CD4-positive, alpha-beta T cell treated with Interleukin-10 for 1 hour (primary cell): ENCODE results near the gene SLC38A4.
"Not testable (repeated sequence)": the region's sequence is repeated elsewhere in the genome, so short reads cannot be mapped to it uniquely, and the experiment has no call there.

Experiments
- DNase-seq: peaks from one replicate; pipeline ENCODE4 v3.0.0-alpha.2; 2020

The SLC38A4 gene

GRCh38 chr12:46825591-46826414 lies at the start of gene SLC38A4:
Gene SLC38A4 (minus strand): TSS chr12:46825997. CDS start chr12:46793071, 32,926 bp downstream.
- DNase-seq = no peak

GRCh38 chr12:46875095-46875494 lies 49.3 kb upstream of the SLC38A4 start:
- DNase-seq = no peak

GRCh38 chr12:46874642-46875041 lies 48.8 kb upstream of the SLC38A4 start:
- DNase-seq = no peak

GRCh38 chr12:46872135-46872534 lies 46.3 kb upstream of the SLC38A4 start:
- no peak for DNase-seq

GRCh38 chr12:46865311-46865710 lies 39.5 kb upstream of the SLC38A4 start:
- DNase-seq = no peak

GRCh38 chr12:46858368-46858767 lies 32.6 kb upstream of the SLC38A4 start:
- DNase-seq = no peak

GRCh38 chr12:46857486-46857885 lies 31.7 kb upstream of the SLC38A4 start:
- no peak for DNase-seq

- DNase-seq = no peak
These were observed 30.0 kb upstream of the SLC38A4 start for GRCh38 chr12:46855760-46856159.

GRCh38 chr12:46854188-46854587 lies 28.4 kb upstream of the SLC38A4 start:
- not testable (repeated sequence) for DNase-seq

GRCh38 chr12:46848792-46849191 lies 23.0 kb upstream of the SLC38A4 start:
- DNase-seq = not testable (repeated sequence)

- DNase-seq = no peak
These were observed 21.2 kb upstream of the SLC38A4 start for GRCh38 chr12:46847001-46847400.

GRCh38 chr12:46843811-46844210 lies 18.0 kb upstream of the SLC38A4 start:
- DNase-seq = no peak

GRCh38 chr12:46841891-46842290 lies 16.1 kb upstream of the SLC38A4 start:
- DNase-seq = no peak

GRCh38 chr12:46839964-46840363 lies 14.2 kb upstream of the SLC38A4 start:
- no peak for DNase-seq

- DNase-seq = no peak
These were observed 13.4 kb upstream of the SLC38A4 start for GRCh38 chr12:46839232-46839631.

GRCh38 chr12:46835785-46836184 lies 10.0 kb upstream of the SLC38A4 start:
- no peak for DNase-seq

GRCh38 chr12:46832130-46832704 lies 6.4 kb upstream of the SLC38A4 start:
- no peak for DNase-seq

- no peak for DNase-seq
These were observed 5.7 kb upstream of the SLC38A4 start for GRCh38 chr12:46831335-46832129.

- DNase-seq = no peak
These were observed 5.0 kb upstream of the SLC38A4 start for GRCh38 chr12:46830731-46831334.

- no peak for DNase-seq
These were observed 1.1 kb downstream of the SLC38A4 start for GRCh38 chr12:46824709-46825108.

- DNase-seq = no peak
These were observed 7.2 kb downstream of the SLC38A4 start for GRCh38 chr12:46818642-46819041.

- no peak for DNase-seq
These were observed 10.0 kb downstream of the SLC38A4 start for GRCh38 chr12:46815809-46816208.

GRCh38 chr12:46814143-46814542 lies 11.7 kb downstream of the SLC38A4 start:
- DNase-seq = no peak
